HG03159 (cell line): ENCODE measurements around the gene IL19.
"Not testable (repeated sequence)": the region's sequence is repeated elsewhere in the genome, so short reads cannot be mapped to it uniquely, and the experiment has no call there.

Experiments
- ATAC-seq: cut with Tn5 transposase; IDR thresholded peaks from one replicate; pipeline ENCODE4 v1.9.1; 2021; ENCODE audit warnings: mild to moderate bottlenecking, moderate library complexity; ENCODE audit not compliant: unreplicated experiment

IL19 gene

GRCh38 chr1:206739411-206740076 lies 31.0 kb upstream of the IL19 start:
- ATAC-seq = peak; percentile 86

DNA sequence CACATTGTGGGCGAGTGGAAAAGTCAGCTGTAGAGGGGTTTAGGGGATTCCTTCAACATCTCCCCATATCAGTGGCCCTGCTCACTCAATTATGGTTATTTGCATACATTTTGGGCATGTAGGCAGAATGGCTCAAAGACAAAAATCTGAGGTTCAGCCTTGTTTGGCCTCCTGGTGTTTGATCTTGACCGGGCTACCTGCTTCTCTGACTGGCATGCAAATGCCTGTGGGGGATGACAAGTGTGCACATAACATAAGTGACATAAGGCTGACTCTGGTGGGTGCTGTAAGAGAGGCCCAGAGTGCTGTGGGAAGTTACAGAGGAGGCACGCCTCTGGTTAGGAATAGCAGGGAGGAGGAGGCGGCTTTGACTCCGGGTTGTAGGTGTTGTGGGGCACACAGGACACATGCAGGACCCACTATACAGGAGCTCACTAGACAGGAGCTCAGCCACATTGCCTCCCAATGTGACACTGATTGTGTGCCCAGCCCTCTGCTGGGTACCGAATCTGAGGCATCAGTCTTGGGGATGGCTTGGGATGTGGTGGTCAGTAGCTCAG lies 29.4 kb upstream of the IL19 start:
- ATAC-seq = no peak

DNA sequence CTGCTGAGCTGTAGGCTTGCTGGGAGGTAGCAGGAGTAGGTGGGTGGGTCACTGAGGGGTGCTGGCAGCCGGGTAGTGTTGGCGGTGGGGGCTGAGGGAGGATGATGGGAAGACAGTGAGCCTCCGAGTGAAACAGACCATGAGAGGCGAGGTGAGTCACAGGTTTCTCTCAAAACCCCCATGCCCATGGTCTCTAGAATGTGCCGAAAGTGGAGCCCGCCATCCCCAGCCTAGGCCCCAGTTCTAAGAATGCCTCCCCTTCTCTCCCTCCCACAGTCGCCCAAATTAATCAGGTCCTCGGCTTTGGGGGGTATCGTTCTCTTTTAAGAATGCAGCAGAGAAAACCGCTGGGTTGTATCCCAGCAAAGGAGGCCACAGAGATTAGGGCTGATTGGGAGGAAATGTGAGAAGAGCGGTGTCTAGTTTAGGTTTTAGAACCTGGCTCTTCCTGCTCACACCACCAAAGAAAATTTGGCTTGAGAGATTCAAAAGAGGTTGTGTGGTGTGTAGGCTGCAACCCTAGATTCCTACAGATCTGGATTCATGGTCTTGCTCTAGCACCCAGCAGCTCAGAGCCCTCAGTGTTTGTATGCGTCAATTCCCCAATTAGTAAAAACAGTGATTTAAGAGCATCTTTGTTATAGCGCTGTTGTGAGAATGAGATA lies 27.7 kb upstream of the IL19 start:
- no peak for ATAC-seq

DNA sequence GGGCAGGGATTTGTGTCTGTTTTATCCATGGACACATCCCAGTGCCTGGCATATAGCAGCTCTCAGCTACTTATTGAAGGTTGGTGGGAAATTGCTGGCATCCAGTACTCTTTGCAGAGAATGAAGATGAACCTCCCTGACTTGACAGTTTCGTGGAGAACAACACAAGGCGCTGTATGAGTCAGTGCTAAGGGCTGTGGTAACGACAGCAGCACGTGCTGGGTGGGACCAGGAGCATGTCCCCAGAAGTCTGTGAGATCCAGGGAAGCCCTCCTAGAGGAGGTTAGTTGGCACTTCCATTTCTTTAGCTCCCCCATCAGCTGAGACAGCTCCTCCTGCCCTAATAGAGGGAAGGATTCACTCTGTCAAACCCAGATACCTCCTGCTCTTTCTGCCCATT lies 25.9 kb upstream of the IL19 start:
- no peak for ATAC-seq

GRCh38 chr1:206745301-206745700 lies 25.3 kb upstream of the IL19 start:
- ATAC-seq = no peak

DNA sequence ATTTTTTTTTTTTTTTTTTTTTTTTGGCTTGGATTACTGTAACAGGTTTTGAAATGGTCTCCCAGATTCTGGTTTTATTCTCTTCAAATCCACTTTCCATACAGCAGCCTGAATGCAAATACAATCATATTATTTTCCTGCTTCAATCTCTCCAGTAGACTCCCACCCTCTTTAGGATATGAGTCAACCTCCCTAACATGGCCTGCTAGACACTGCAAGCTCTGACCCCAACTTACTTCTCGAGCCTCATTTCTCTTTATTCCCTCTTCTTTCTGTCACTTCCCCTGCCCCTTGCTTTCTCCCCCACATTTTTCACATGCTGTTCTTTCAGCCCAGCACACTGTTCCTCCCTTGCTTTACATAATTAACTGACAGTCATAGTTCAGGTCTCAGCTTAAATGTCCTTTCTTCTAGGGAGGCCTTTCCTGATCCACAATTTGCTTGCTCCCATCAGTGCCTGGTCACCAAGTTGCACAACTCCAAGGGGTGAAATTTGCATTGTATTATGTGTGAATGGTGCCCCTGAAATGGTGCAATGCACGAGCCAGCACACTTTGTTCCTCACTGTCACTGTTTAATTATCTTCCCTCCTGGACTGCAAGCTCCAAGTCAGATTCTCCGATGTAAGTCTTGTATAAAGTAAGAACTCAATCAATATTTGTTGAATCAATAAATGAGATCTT lies 22.1 kb upstream of the IL19 start:
- ATAC-seq = no peak

DNA sequence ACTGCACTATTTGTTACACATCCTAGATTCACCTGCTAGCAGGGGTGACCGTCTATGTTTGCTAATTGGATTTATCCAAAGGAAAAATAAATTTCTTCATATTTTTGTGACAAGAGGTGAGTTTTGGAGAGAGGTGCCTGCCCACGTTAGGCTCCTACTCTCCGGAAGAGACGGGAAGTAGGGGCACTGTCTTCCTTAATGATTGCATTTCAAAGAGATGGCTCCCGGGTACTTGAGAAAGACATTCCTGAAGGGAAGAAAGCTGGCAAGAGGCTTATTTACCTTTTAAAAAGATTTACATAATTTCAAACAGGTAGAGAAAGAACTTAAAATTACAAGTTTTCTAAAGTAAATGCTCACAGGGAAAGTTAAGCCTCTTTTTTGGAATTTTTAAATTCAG lies 18.7 kb upstream of the IL19 start:
- no peak for ATAC-seq

- ATAC-seq = no peak
Observed at GRCh38 chr1:206752481-206752880, 18.1 kb upstream of the IL19 start.

GRCh38 chr1:206753141-206753540 lies 17.4 kb upstream of the IL19 start:
- no peak for ATAC-seq

DNA sequence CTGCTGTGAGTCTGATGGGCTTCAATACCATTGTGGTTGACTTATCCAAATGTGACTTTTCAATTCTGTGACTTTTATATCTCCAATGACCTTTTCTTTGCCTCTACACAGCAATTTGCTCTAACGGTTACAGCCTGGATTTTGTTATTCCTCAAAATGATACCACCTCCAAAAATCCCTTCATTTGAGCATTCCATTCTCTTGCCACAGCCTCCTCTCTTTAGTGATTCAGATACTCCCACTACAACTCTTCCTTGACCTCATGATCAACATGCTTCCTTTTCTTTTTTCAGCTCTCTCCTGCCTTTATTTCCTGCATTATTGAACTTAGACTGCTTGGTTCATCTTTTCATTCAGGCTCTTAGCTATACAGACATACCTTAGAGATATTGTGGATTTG lies 16.6 kb upstream of the IL19 start:
- ATAC-seq = no peak

- ATAC-seq = no peak
Observed at GRCh38 chr1:206757524-206758266, 12.9 kb upstream of the IL19 start.

GRCh38 chr1:206760590-206760989 lies 10.0 kb upstream of the IL19 start:
- ATAC-seq = no peak

DNA sequence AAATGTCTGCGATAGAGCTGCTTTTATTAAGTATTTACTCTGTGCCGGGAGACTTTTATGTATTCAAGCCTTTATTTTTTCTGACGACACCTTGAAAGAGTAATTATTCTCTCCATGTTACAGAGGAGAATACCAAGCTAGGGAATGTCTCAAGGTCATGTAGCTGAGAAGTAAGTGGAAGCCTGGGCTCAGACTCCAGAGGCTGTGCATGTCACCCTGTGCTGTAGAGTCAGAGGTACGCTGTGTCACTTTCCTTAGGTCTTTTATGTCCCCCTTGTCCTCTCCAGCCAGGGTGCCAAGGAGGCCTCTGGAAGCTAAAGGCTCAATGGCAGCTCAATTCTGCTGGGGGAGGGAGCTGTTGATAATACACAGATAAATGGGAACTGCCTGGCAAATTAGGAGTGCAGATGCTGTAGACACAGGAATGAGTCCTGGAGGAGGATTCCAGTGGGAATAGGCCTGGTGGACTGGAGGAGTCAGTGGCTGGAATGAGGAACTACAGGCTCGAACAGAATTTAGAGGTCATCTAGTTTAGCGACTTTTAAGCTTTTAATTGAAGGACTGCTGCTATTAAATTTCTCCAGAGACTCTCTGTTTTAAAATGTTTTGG lies 9.3 kb upstream of the IL19 start:
- ATAC-seq = no peak

DNA sequence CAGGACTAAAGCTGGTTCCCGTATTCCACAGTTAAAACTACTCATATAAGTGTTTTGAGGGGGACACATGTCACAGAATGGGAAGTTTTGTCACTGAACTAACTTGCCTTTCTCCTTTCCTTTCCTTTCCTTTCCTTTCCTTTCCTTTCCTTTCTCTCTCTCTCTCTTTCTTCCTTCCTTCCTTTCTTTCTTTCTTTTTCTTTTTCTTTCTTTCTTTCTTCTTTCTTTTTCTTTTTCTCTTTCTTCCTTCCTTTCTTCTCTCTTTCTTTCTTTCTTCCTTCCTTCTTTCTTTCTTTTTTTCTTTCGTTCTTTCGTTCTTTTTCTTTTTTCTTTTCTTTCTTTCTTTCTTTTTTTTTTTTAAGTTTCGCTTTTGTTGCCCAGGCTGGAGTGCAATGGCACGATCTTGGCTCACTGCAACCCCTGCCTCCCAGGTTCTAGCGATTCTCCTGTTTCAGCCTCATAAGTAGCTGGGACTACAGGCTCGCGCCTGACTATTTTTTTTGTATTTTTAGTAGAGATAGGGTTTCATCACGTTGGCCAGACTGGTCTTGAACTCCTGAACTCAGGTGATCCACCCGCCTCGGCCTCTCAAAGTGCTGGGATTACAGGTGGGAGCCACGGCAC lies 7.7 kb upstream of the IL19 start:
- ATAC-seq = not testable (repeated sequence)

DNA sequence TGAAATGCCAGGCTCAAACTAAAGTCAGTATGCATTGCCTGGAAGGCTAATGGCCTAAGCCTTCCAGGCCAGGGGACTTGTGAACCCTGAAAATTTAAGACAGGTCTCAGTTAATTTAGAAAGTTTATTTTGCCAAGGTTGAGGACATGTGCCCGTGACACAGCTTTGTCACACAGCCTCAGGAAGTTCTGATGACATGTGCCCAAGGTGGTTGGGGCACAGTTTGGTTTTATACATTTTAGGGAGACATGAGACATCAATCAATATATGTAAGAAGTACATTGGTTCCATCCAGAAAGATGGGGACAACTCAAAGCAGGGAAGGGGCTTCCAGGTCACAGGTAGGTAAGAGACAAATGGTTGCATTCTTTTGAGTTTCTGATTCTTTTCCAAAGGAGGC lies 4.8 kb upstream of the IL19 start:
- ATAC-seq = not testable (repeated sequence)

GRCh38 chr1:206766251-206766856 lies 4.2 kb upstream of the IL19 start:
- peak; percentile 46 for ATAC-seq

- ATAC-seq = peak; percentile 8
Observed at GRCh38 chr1:206768472-206769303, 1.9 kb upstream of the IL19 start.

GRCh38 chr1:206769304-206769731 lies 1.3 kb upstream of the IL19 start:
- peak; percentile 73 for ATAC-seq

GRCh38 chr1:206771338-206771692 lies 742 bp downstream of the IL19 start:
- no peak for ATAC-seq
